K562 (cell line): ENCODE measurements around the gene TTC28. TPM values are rescaled to one million over a fixed set of nuclear protein-coding genes. Genes with fewer than 3 reads are reported as not detected.
A peak's percentile ranks its signal among the peaks of the same experiment; 100 is the strongest.
"Not testable (repeated sequence)": the region's sequence is repeated elsewhere in the genome, so short reads cannot be mapped to it uniquely, and the experiment has no call there.

ENCODE experiments used
- ATAC-seq: fragments of 200-7000 bp; cut with Tn5 transposase; 3 replicates; pipeline ENCODE4 v1.9.1; 2020; ENCODE audit warnings: moderate library complexity
- BruUV-seq: library from RNA; stranded (reverse); fragments of 400-500 nt; replicated peaks from 2 replicates; lab custom pipeline; 2021; lab: Mats Ljungman, UMichigan
- CTCF ChIA-PET: fragments of 300-600 bp; formaldehyde crosslinking; extraction: SDS; loops from one replicate; lab custom pipeline; 2021; ENCODE audit warnings: low intra/inter-chr PET ratio; lab: Yijun Ruan, JAX
- POLR2A ChIA-PET: fragments of 300-600, 350-650 bp; sonication (Branson Sonifier 250); formaldehyde crosslinking; extraction: SDS; loops from one replicate; lab custom pipeline; 2021; ENCODE audit warnings: antibody characterized with exemption, inconsistent platforms; lab: Yijun Ruan, JAX
- DNase-seq, 4 experiments: peaks; one replicate each; pipeline versions ENCODE4 v3.0.0 to v3.0.0-alpha.2; 2011 to 2018; ENCODE audit warnings: low spot score in 3 of 4, mixed read lengths in 3 of 4; ENCODE audit errors: extremely low read depth in 1 of 4
- FAIRE-seq: peaks from 2 replicates; lab custom pipeline; 2011; peaks lifted over from hg19 to GRCh38; lab: Jason Lieb, UNC
- H2AFZ ChIP-seq: 2 replicates; pipeline ENCODE4 v1.6.0; 2011; ENCODE audit warnings: low read depth, low read length, control low read depth, inconsistent platforms
- H3K27ac ChIP-seq: fragments of 200-600 bp; 3 replicates; pipeline ENCODE4 v1.8.0; 2011; ENCODE audit warnings: low read depth, mild to moderate bottlenecking, control low read depth, inconsistent platforms, low read length, moderate library complexity, mixed read lengths; ENCODE audit errors: extremely low read depth
- H3K27me3 ChIP-seq, 2 experiments: fragments of 300-600 bp in 1 of 2; 2 replicates in 1 of 2; 3 replicates in 1 of 2; pipeline versions ENCODE4 v1.6.0 to v1.8.0; 2011; ENCODE audit warnings: inconsistent platforms in 2 of 2, low read length in 2 of 2, mild to moderate bottlenecking in 1 of 2, mixed read lengths in 1 of 2, moderate library complexity in 1 of 2; ENCODE audit not compliant: control insufficient read depth in 2 of 2, insufficient read depth in 2 of 2
- H3K36me3 ChIP-seq: fragments of 300-600 bp; 3 replicates; pipeline ENCODE4 v1.8.0; 2011; ENCODE audit warnings: mild to moderate bottlenecking, low read length, inconsistent platforms; ENCODE audit not compliant: control insufficient read depth, insufficient read depth
- H3K4me1 ChIP-seq, 2 experiments: fragments of 200-600 bp in 1 of 2; replicated peaks in 1 of 2; 2 replicates in 1 of 2; 3 replicates in 1 of 2; pipeline versions ENCODE4 v1.5.1 to v1.8.0; 2011; ENCODE audit warnings: inconsistent platforms in 2 of 2, low read length in 2 of 2, mild to moderate bottlenecking in 1 of 2, mixed read lengths in 1 of 2, moderate library complexity in 1 of 2; ENCODE audit not compliant: control insufficient read depth in 2 of 2, insufficient read depth in 2 of 2
- H3K4me2 ChIP-seq: 2 replicates; pipeline ENCODE4 v1.6.1; 2011; ENCODE audit warnings: low read length, control low read depth, inconsistent platforms, mixed read lengths; ENCODE audit not compliant: insufficient read depth
- H3K4me3 ChIP-seq: fragments of 200-600 bp; sonication (generic), shearing (Covaris generic); 2 replicates; pipeline ENCODE4 v1.5.1; 2016; ENCODE audit warnings: control low read depth, inconsistent platforms
- H3K79me2 ChIP-seq: fragments of 200-600 bp; 3 replicates; pipeline ENCODE4 v1.8.0; 2011; ENCODE audit warnings: low read length, inconsistent platforms; ENCODE audit not compliant: control insufficient read depth, insufficient read depth
- H3K9ac ChIP-seq, 2 experiments: 2 replicates each; pipeline versions ENCODE4 v1.6.0 to v1.6.1; 2011; ENCODE audit warnings: low read depth in 2 of 2, low read length in 2 of 2, control low read depth in 1 of 2, inconsistent platforms in 1 of 2, mild to moderate bottlenecking in 1 of 2, mixed read lengths in 1 of 2; ENCODE audit not compliant: insufficient read depth in 1 of 2
- H3K9me1 ChIP-seq: one replicate; pipeline ENCODE4 v1.6.0; 2011; ENCODE audit warnings: inconsistent platforms, mild to moderate bottlenecking, low read length, moderate library complexity; ENCODE audit not compliant: control insufficient read depth, insufficient read depth
- H3K9me3 ChIP-seq: replicated peaks from 2 replicates; pipeline ENCODE4 v1.5.1; 2011; ENCODE audit warnings: low read depth, low read length, inconsistent platforms; ENCODE audit not compliant: control insufficient read depth, insufficient read depth
- H4K20me1 ChIP-seq: replicated peaks from 2 replicates; pipeline ENCODE4 v1.6.1; 2011; ENCODE audit warnings: low read length, inconsistent platforms, mixed read lengths; ENCODE audit not compliant: control insufficient read depth, insufficient read depth
- ARNT ChIP-seq, 2 experiments: fragments of 450-650 bp; IDR thresholded peaks; 2 replicates each; pipeline ENCODE4 v1.6.1; 2016; ENCODE audit warnings: mild to moderate bottlenecking in 1 of 2
- BCOR ChIP-seq: fragments of 450-650 bp; IDR thresholded peaks from 2 replicates; pipeline ENCODE4 v1.6.1; 2016
- CEBPB ChIP-seq: fragments of 450-650 bp; IDR thresholded peaks from 2 replicates; pipeline ENCODE4 v1.6.1; 2016; ENCODE audit warnings: missing genetic modification characterization, missing compliant biosample characterization
- DDX20 ChIP-seq: fragments of 450-650 bp; IDR thresholded peaks from 2 replicates; pipeline ENCODE4 v1.6.1; 2016; ENCODE audit warnings: missing genetic modification characterization, low read depth, mild to moderate bottlenecking, missing compliant biosample characterization, moderate library complexity
- EP400 ChIP-seq: fragments of 450-650 bp; IDR thresholded peaks from 2 replicates; pipeline ENCODE4 v1.6.1; 2017; ENCODE audit warnings: antibody characterized with exemption, mild to moderate bottlenecking, moderate library complexity
- FOSL1 ChIP-seq: fragments of 200-800 bp; sonication (Bioruptor generic); conservative IDR thresholded peaks from 2 replicates; pipeline ENCODE4 v1.6.1; 2016; ENCODE audit warnings: missing genetic modification characterization, missing compliant biosample characterization
- HDAC8 ChIP-seq: fragments of 450-650 bp; IDR thresholded peaks from 2 replicates; pipeline ENCODE4 v1.6.1; 2016; ENCODE audit warnings: mild to moderate bottlenecking, missing genetic modification characterization, moderate library complexity, missing compliant biosample characterization
- HDGF ChIP-seq: fragments of 450-650 bp; IDR thresholded peaks from 2 replicates; pipeline ENCODE4 v1.6.1; 2016
- NFRKB ChIP-seq: fragments of 450-650 bp; IDR thresholded peaks from 2 replicates; pipeline ENCODE4 v1.6.1; 2016; ENCODE audit warnings: low read depth
- NR2C2 ChIP-seq, 2 experiments: fragments of 200-800 bp in 1 of 2; sonication (Bioruptor generic) in 1 of 2; sonication (generic) in 1 of 2; formaldehyde crosslinking in 1 of 2; IDR thresholded peaks; 2 replicates each; pipeline versions ENCODE4 v1.6.1 to v1.8.0; 2016 to 2022; ENCODE audit warnings: mild to moderate bottlenecking in 1 of 2, missing compliant biosample characterization in 1 of 2, missing genetic modification characterization in 1 of 2, missing genetic modification reagents in 1 of 2
- NR4A1 ChIP-seq, 2 experiments: fragments of 250-450 bp in 1 of 2; fragments of 450-650 bp in 1 of 2; sonication (Bioruptor Pico) in 1 of 2; IDR thresholded peaks; 2 replicates each; pipeline versions ENCODE4 v1.4.0 to v1.6.1; 2016 to 2020; ENCODE audit warnings: mild to moderate bottlenecking in 2 of 2, missing compliant biosample characterization in 1 of 2, missing genetic modification characterization in 1 of 2, moderate library complexity in 1 of 2
- PTTG1 ChIP-seq: fragments of 450-650 bp; IDR thresholded peaks from 2 replicates; pipeline ENCODE4 v1.6.1; 2016; ENCODE audit warnings: low read depth, mild to moderate bottlenecking, missing genetic modification characterization, missing compliant biosample characterization
- TRIM28 ChIP-seq: fragments of 450-650 bp; IDR thresholded peaks from 2 replicates; pipeline ENCODE4 v1.6.1; 2017
- ZNF197 ChIP-seq: fragments of 200-800 bp; sonication (Bioruptor generic); IDR thresholded peaks from 2 replicates; pipeline ENCODE4 v1.6.1; 2016; ENCODE audit warnings: low read depth, missing genetic modification characterization, missing compliant biosample characterization
- WGBS: fragments of 100-300 bp; shearing (Covaris generic); methylation state at CpG from one replicate; pipeline ENCODE4 v1.1.6; 2016; ENCODE audit warnings: low coverage, mixed read lengths; ENCODE audit not compliant: insufficient coverage; ENCODE audit errors: missing lambda C conversion rate; 5-methylcytosine and 5-hydroxymethylcytosine counted together
- in situ Hi-C: fragments of 300-500 bp; cut with MboI; formaldehyde crosslinking; loops from 4 replicates; pipeline ENCODE4 v1.15.0; 2018; ENCODE audit warnings: inconsistent platforms, mixed read lengths
- intact Hi-C: fragments of 100-400 bp; cut with micrococcal nuclease; formaldehyde crosslinking; loops from 2 replicates; pipeline ENCODE4 v1.14.2; 2022
- polyA plus RNA-seq, 8 experiments: library from polyadenylated mRNA; depleted of rRNA in 4 of 8; stranded (reverse) in 5 of 8; unstranded in 3 of 8; fragments of >200 nt; fragmentation: Nextera tagmentation in 2 of 8; fragmentation: Illumina TruSeq in 1 of 8; extraction: Ambion mirVana in 2 of 8; extraction: Trizol in 1 of 8; gene quantifications; 2 replicates each; pipeline versions ENCODE4 v1.2.1 to v1.2.3, GENCODE V29; 2011 to 2014; ENCODE audit warnings: inconsistent platforms in 1 of 8, missing spikeins in 1 of 8
- total RNA-seq, 7 experiments: library from RNA; depleted of rRNA in 6 of 7; stranded (reverse); fragments of >200 nt in 6 of 7; fragmentation: Illumina TruSeq in 2 of 7; extraction: Trizol in 2 of 7; gene quantifications; 2 replicates each; pipeline versions ENCODE4 v1.2.1 to v1.2.3, GENCODE V29; 2011 to 2021; ENCODE audit warnings: low replicate concordance in 1 of 7
- TF ChIP-seq, protein P1 (sequence below): fragments of 450-650 bp; IDR thresholded peaks from 2 replicates; pipeline ENCODE4 v1.6.1; 2017; ENCODE audit warnings: antibody characterized with exemption, mild to moderate bottlenecking
- TF ChIP-seq, protein P2 (sequence below): fragments of 450-650 bp; IDR thresholded peaks from 2 replicates; pipeline ENCODE4 v1.6.1; 2014; ENCODE audit warnings: low read depth, mild to moderate bottlenecking, moderate library complexity, borderline replicate concordance

The TTC28 gene
- total and polyA plus RNA-seq, 9 of the 15 experiments (the other 6 are each of a cell fraction or from before 2014, with no cell fraction given): 0.22 to 10.7 (median 3.1) TPM

GRCh38 chr22:28560743-28561101, 118.9 kb downstream of the TTC28 start:
- in situ Hi-C loops; H4K20me1 ChIP-seq; POLR2A ChIA-PET; H3K9me1 ChIP-seq; BruUV-seq; ATAC-seq; H3K79me2 ChIP-seq; H3K4me3 ChIP-seq; DNase-seq; H2AFZ ChIP-seq; H3K36me3 ChIP-seq; CTCF ChIA-PET; intact Hi-C loops; H3K27me3 ChIP-seq; FAIRE-seq; H3K9me3 ChIP-seq; TF ChIP-seq NR4A1, NR2C2 (CRISPR knock-in tag; IDR thresholded peaks at IDR 0.05): not testable (repeated sequence)
- H3K27ac ChIP-seq: peak overlapping the region; percentile 86
- peak overlapping the region; percentile 18 for H3K4me2 ChIP-seq
- peak overlapping the region in 1 of 2 experiments; percentile 56; a peak in 2 of 4 replicates for H3K9ac ChIP-seq
- WGBS: 49% methylated on average over 2 of the region's 5 CpGs
- H3K4me1 ChIP-seq: peaks cover 3 to 30% of the 10 kb centered on the region in 2 experiments; a peak in 3 of 5 replicates
- TF ChIP-seq FOSL1 (tag): peak; percentile 2
- TF ChIP-seq NR4A1 (tag; IDR thresholded peaks at IDR 0.05): 0 out of 2 replicates have a peak, but pooled peaks have one; percentile 70
- TF ChIP-seq, protein P1, sequence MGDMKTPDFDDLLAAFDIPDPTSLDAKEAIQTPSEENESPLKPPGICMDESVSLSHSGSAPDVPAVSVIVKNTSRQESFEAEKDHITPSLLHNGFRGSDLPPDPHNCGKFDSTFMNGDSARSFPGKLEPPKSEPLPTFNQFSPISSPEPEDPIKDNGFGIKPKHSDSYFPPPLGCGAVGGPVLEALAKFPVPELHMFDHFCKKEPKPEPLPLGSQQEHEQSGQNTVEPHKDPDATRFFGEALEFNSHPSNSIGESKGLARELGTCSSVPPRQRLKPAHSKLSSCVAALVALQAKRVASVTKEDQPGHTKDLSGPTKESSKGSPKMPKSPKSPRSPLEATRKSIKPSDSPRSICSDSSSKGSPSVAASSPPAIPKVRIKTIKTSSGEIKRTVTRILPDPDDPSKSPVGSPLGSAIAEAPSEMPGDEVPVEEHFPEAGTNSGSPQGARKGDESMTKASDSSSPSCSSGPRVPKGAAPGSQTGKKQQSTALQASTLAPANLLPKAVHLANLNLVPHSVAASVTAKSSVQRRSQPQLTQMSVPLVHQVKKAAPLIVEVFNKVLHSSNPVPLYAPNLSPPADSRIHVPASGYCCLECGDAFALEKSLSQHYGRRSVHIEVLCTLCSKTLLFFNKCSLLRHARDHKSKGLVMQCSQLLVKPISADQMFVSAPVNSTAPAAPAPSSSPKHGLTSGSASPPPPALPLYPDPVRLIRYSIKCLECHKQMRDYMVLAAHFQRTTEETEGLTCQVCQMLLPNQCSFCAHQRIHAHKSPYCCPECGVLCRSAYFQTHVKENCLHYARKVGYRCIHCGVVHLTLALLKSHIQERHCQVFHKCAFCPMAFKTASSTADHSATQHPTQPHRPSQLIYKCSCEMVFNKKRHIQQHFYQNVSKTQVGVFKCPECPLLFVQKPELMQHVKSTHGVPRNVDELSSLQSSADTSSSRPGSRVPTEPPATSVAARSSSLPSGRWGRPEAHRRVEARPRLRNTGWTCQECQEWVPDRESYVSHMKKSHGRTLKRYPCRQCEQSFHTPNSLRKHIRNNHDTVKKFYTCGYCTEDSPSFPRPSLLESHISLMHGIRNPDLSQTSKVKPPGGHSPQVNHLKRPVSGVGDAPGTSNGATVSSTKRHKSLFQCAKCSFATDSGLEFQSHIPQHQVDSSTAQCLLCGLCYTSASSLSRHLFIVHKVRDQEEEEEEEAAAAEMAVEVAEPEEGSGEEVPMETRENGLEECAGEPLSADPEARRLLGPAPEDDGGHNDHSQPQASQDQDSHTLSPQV: peak; percentile 50; the same call in 1 of the 2 replicates
- peak; percentile 55; the same call in 1 of the 2 replicates for TF ChIP-seq PTTG1 (tag)
- TF ChIP-seq HDAC8: 0 out of 2 replicates have a peak, but pooled peaks have one; percentile 30
- TF ChIP-seq NFRKB: peak; percentile 80
- 0 out of 2 replicates have a peak, but pooled peaks have one; percentile 29 for TF ChIP-seq EP400
- peak; percentile 22 for TF ChIP-seq HDGF
- TF ChIP-seq CEBPB (tag): peak; percentile 60; the same call in 1 of the 2 replicates
- TF ChIP-seq TRIM28: peak; percentile 48; the same call in 1 of the 2 replicates
- peak; percentile 35; the same call in 1 of the 2 replicates for TF ChIP-seq BCOR
- peak; percentile 12; the same call in 1 of the 2 replicates for TF ChIP-seq NR2C2 (tag; IDR thresholded peaks at IDR 0.05)
- TF ChIP-seq ZNF197 (CRISPR knock-in tag): 0 out of 2 replicates have a peak, but pooled peaks have one; percentile 4
- peak; percentile 54; the same call in 1 of the 2 replicates for TF ChIP-seq DDX20 (tag)
- TF ChIP-seq, protein P2, sequence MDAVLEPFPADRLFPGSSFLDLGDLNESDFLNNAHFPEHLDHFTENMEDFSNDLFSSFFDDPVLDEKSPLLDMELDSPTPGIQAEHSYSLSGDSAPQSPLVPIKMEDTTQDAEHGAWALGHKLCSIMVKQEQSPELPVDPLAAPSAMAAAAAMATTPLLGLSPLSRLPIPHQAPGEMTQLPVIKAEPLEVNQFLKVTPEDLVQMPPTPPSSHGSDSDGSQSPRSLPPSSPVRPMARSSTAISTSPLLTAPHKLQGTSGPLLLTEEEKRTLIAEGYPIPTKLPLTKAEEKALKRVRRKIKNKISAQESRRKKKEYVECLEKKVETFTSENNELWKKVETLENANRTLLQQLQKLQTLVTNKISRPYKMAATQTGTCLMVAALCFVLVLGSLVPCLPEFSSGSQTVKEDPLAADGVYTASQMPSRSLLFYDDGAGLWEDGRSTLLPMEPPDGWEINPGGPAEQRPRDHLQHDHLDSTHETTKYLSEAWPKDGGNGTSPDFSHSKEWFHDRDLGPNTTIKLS: 0 out of 2 replicates have a peak, but pooled peaks have one; percentile 30
- TF ChIP-seq ARNT (IDR thresholded peaks at IDR 0.05): peak in 1 of 2 experiments; percentile 11; a peak in 1 of 4 replicates
